ENCODE data around the gene FBXW7.

GRCh38 chr4:152512483-152512882, 23.4 kb downstream of the FBXW7 start:
- no peak for TF ChIP-seq CTCF (IDR thresholded peaks at IDR 0.05)
- TF ChIP-seq POLR2A (IDR thresholded peaks at IDR 0.05): no peak

Data from body of pancreas (tissue), 4 donors.